C4-2B (cell line): ENCODE measurements around the gene MTURN.
A peak's percentile ranks its signal among the peaks of the same experiment; 100 is the strongest.

ENCODE experiments used
- H3K27ac ChIP-seq: fragments of 450-650 bp; 2 replicates; pipeline ENCODE4 v1.5.1; 2017
- CTCF ChIP-seq: fragments of 450-650 bp; conservative IDR thresholded peaks from 2 replicates; pipeline ENCODE4 v1.5.1; 2017; ENCODE audit warnings: mild to moderate bottlenecking
- ZFX ChIP-seq: fragments of 450-650 bp; IDR thresholded peaks from 2 replicates; pipeline ENCODE4 v1.6.1; 2017

The MTURN gene

GRCh38 chr7:30162133-30162532 is 27.3 kb downstream of the MTURN start:
- no peak overlapping the region for H3K27ac ChIP-seq
- TF ChIP-seq ZFX: no peak

GRCh38 chr7:30162622-30163124 is 27.9 kb downstream of the MTURN start:
- no peak overlapping the region for H3K27ac ChIP-seq
- TF ChIP-seq ZFX: no peak
- no peak for TF ChIP-seq CTCF

- no peak overlapping the region for H3K27ac ChIP-seq
- no peak for TF ChIP-seq ZFX
- no peak for TF ChIP-seq CTCF
Measured at GRCh38 chr7:30163231-30163894, 28.6 kb downstream of the MTURN start.

GRCh38 chr7:30164567-30164966 is 29.8 kb downstream of the MTURN start:
- peak overlapping the region; percentile 44 for H3K27ac ChIP-seq
- TF ChIP-seq CTCF (peak; percentile 82), ZFX (no peak)

GRCh38 chr7:30165590-30165989 is 30.8 kb downstream of the MTURN start:
- TF ChIP-seq CTCF: no peak
- no peak for TF ChIP-seq ZFX
- peak overlapping the region; percentile 47 for H3K27ac ChIP-seq

- H3K27ac ChIP-seq: peak overlapping the region; percentile 47
- TF ChIP-seq ZFX (no peak), CTCF (no peak)
Measured at GRCh38 chr7:30166155-30166840, 31.5 kb downstream of the MTURN start.

GRCh38 chr7:30166841-30167235 is 32.1 kb downstream of the MTURN start:
- peak overlapping the region; percentile 47 for H3K27ac ChIP-seq
- TF ChIP-seq CTCF: no peak
- no peak for TF ChIP-seq ZFX
